Gastrocnemius medialis (tissue), 4 donors: ENCODE results near the gene PRPS1L1. TPM values are rescaled to one million over a fixed set of nuclear protein-coding genes. Genes with fewer than 3 reads are reported as not detected.
A peak's percentile ranks its signal among the peaks of the same experiment; 100 is the strongest.

ENCODE experiments used
- ATAC-seq, 2 donors: fragments of 150-250 bp; one replicate each; pipeline ENCODE4 v1.9.1; 2016
- DNase-seq, 2 donors: peaks; one replicate each; pipeline ENCODE4 v3.0.0-alpha.2; 2019
- H3K27ac ChIP-seq, 4 donors: fragments of 200-600 bp; sonication (generic); 1 replicate in 1 of 4; 2 replicates in 3 of 4; pipeline ENCODE4 v1.5.1; 2016 to 2018; ENCODE audit warnings: mild to moderate bottlenecking in 2 of 4, moderate library complexity in 1 of 4
- H3K27me3 ChIP-seq, 3 donors: fragments of 200-600 bp; sonication (generic) in 2 of 3; 1 replicate in 1 of 3; 2 replicates in 2 of 3; pipeline versions ENCODE4 v1.5.1 to v1.6.0; 2016 to 2019; ENCODE audit warnings: mild to moderate bottlenecking in 1 of 3, moderate library complexity in 1 of 3
- H3K36me3 ChIP-seq, 2 donors: fragments of 200-600 bp; sonication (generic) in 1 of 2; one replicate each; pipeline ENCODE4 v1.5.1; 2017 to 2018
- H3K4me1 ChIP-seq, 2 donors: fragments of 200-600 bp; sonication (generic) in 1 of 2; one replicate each; pipeline ENCODE4 v1.5.1; 2016 to 2017; ENCODE audit warnings: mild to moderate bottlenecking in 2 of 2
- H3K4me3 ChIP-seq, 4 donors: fragments of 200-600 bp; sonication (generic) in 3 of 4; 1 replicate in 1 of 4; 2 replicates in 3 of 4; pipeline ENCODE4 v1.5.1; 2016 to 2019; ENCODE audit warnings: mild to moderate bottlenecking in 2 of 4
- H3K9me3 ChIP-seq, 3 donors: fragments of 200-600 bp; sonication (generic) in 2 of 3; 1 replicate in 1 of 3; 2 replicates in 2 of 3; pipeline ENCODE4 v1.5.1; 2016 to 2019
- CTCF ChIP-seq, 5 experiments: fragments of 450-650 bp in 3 of 5; fragments of 200-600 bp in 2 of 5; sonication (generic) in 2 of 5; IDR thresholded peaks in 4 of 5; conservative IDR thresholded peaks in 1 of 5; 1 replicate in 4 of 5; 2 replicates in 1 of 5; pipeline ENCODE4 v1.5.1; 2016 to 2019; ENCODE audit warnings: antibody characterized with exemption in 5 of 5, mild to moderate bottlenecking in 3 of 5, moderate library complexity in 3 of 5
- POLR2A ChIP-seq, 2 donors: fragments of 450-650 bp; IDR thresholded peaks; one replicate each; pipeline ENCODE4 v1.6.1; 2017; ENCODE audit warnings: antibody characterized with exemption in 2 of 2, mild to moderate bottlenecking in 2 of 2, moderate library complexity in 2 of 2
- in situ Hi-C, 4 donors: fragments of 200-750 bp; cut with MboI; loops; one replicate each; pipeline versions ENCODE4 v1.15.0 to v1.8.0; 2017; ENCODE audit warnings: low sequenced_read_pairs in 4 of 4
- intact Hi-C: fragments of 100-400 bp; cut with DNase I; formaldehyde crosslinking; loops from one replicate; pipeline ENCODE4 v1.15.1; 2023; ENCODE audit warnings: low total_unique reads
- total RNA-seq, 4 donors: library from RNA; depleted of rRNA; stranded (reverse); fragments of >200 nt; gene quantifications; one replicate each; pipeline versions ENCODE4 v1.1.0 to v1.2.3, GENCODE V29; 2016

PRPS1L1 gene
- total RNA-seq, 4 donors from 2014 or later, result not detected

- ATAC-seq, result no peak
- no peak overlapping the region for H3K4me3 ChIP-seq
- no peak for TF ChIP-seq CTCF (IDR thresholded peaks at IDR 0.05 in 4 of 5, conservative IDR thresholded peaks at IDR 0.05 in 1 of 5)
- TF ChIP-seq POLR2A (IDR thresholded peaks at IDR 0.05), result no peak
- no peaks in the 10 kb centered on the region for H3K9me3 ChIP-seq
- peak overlapping the region in 1 of 4 donors; percentile 16 for H3K27ac ChIP-seq
- in situ Hi-C loops, result no loop called here
- no peaks in the 10 kb centered on the region for H3K27me3 ChIP-seq
- H3K4me1 ChIP-seq, result peaks cover 0 to 4% of the 10 kb centered on the region in 2 donors
- no peak for DNase-seq
- H3K36me3 ChIP-seq, result no peaks in the 10 kb centered on the region
- intact Hi-C loops, result no loop called here
Observed at GRCh38 chr7:18019555-18019954, 8.1 kb downstream of the PRPS1L1 start.

GRCh38 chr7:18018296-18019215 is 9.1 kb downstream of the PRPS1L1 start:
- Histone ChIP-seq H3K36me3 (no peaks in the 10 kb centered on the region), H3K27ac (no peak overlapping the region), H3K27me3 (no peaks in the 10 kb centered on the region), H3K4me1 (peaks cover 0 to 4% of the 10 kb centered on the region in 2 donors), H3K4me3 (no peak overlapping the region), H3K9me3 (no peaks in the 10 kb centered on the region)
- intact Hi-C loops (no loop called here), in situ Hi-C loops (no loop called here)
- TF ChIP-seq CTCF (IDR thresholded peaks at IDR 0.05 in 4 of 5, conservative IDR thresholded peaks at IDR 0.05 in 1 of 5) (no peak), POLR2A (IDR thresholded peaks at IDR 0.05) (no peak)
- DNase-seq (no peak), ATAC-seq (no peak)

GRCh38 chr7:18016547-18017444 is 10.8 kb downstream of the PRPS1L1 start:
- intact Hi-C loops, result no loop called here
- TF ChIP-seq POLR2A (IDR thresholded peaks at IDR 0.05) (no peak), CTCF (IDR thresholded peaks at IDR 0.05 in 4 of 5, conservative IDR thresholded peaks at IDR 0.05 in 1 of 5) (no peak)

GRCh38 chr7:18013936-18014335 is 13.7 kb downstream of the PRPS1L1 start:
- in situ Hi-C loops (no loop called here), intact Hi-C loops (no loop called here)
- no peak for TF ChIP-seq POLR2A (IDR thresholded peaks at IDR 0.05)
- TF ChIP-seq CTCF (IDR thresholded peaks at IDR 0.05 in 4 of 5, conservative IDR thresholded peaks at IDR 0.05 in 1 of 5), result no peak

More at GRCh38 chr7:18016547-18017444, 10.8 kb downstream of the PRPS1L1 start:
- Histone ChIP-seq H3K27me3 (no peaks in the 10 kb centered on the region), H3K9me3 (no peaks in the 10 kb centered on the region), H3K4me1 (peaks cover 0 to 4% of the 10 kb centered on the region in 2 donors), H3K36me3 (no peaks in the 10 kb centered on the region), H3K4me3 (no peak overlapping the region), H3K27ac (no peak overlapping the region)
- DNase-seq, result no peak
- ATAC-seq, result no peak
- in situ Hi-C loops, result no loop called here

More at GRCh38 chr7:18013936-18014335, 13.7 kb downstream of the PRPS1L1 start:
- Histone ChIP-seq H3K27me3 (no peaks in the 10 kb centered on the region), H3K9me3 (no peaks in the 10 kb centered on the region), H3K4me1 (no peaks in the 10 kb centered on the region), H3K27ac (no peak overlapping the region), H3K4me3 (no peak overlapping the region), H3K36me3 (no peaks in the 10 kb centered on the region)
- ATAC-seq, result no peak
- DNase-seq, result no peak
